Measurements from ENCODE around the gene RALGPS1.

RALGPS1 gene

DNA sequence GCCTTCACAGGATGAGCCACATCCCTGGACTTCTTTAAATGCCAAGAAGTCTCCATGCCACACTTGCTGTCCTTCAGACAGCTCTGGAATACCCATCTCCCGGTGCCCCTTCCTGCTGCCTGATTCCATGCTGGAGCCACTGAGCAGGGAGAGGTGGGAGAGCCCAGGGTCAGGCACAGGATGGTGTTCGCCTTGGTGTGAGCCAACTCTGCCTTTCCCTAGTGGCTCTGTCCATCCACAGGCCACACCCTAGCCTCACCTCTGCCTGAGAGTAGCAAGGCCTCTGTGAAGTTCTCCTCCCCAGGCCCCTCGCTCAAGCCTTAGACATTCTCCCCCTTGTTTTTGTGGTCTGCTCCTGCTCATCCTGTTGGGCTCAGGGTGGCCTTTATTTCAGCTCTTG lies 262.0 kb downstream of the RALGPS1 start:
- DNase-seq (ENCODE audit: low read depth) = no peak

- no peak for DNase-seq (ENCODE audit: low read depth)
Measured at GRCh38 chr9:127177231-127177630, 262.6 kb downstream of the RALGPS1 start.

GRCh38 chr9:127177665-127178265 lies 263.2 kb downstream of the RALGPS1 start:
- no peak for DNase-seq (ENCODE audit: low read depth)

DNA sequence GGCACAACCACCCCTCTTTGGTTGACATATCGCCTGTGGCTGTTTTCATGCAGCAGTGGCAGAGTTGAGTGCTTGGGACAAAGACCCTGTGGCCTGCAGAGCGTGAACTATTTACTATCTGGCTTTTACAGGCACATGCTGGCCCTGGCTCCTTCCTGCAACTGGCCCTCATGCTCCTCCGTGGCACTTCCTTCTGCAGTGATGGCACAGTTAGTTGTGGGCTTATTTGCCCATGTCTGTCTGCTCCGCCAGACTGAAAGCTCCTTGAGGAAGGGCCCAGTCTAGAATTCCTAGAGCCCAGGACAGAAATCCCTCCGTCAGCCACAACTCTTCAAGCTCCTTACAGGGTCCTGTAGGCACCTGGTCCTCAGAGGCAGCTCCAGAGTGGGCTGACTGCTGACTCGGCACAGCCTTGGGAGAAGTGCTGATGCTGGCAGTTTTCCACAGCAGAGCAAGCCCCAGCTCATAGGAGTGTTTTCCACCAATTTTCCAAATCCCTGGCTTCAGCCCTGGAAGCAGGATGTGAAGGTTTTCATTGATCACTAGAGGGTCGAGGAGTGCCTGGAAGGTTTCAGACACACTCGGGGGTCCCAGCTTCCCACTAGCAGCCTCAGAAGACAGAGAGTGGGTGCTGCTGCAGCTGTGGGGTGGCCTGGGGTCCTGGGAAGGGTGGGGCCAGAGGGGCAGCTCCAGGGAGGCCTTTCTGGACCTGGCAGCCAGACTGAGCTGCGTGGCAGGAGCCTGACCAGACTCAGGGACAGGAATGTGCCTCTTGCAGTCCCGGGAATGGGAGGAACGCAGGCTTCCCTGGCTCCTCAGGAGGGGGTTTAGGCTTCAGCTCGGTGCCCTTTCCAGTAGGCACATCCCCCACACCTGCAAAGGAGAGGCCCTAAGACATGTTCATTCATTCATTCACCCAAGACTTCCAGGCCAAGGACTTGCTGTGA lies 264.4 kb downstream of the RALGPS1 start:
- DNase-seq (ENCODE audit: low read depth) = no peak

GRCh38 chr9:127179633-127180441 lies 265.3 kb downstream of the RALGPS1 start:
- DNase-seq (ENCODE audit: low read depth) = no peak

DNA sequence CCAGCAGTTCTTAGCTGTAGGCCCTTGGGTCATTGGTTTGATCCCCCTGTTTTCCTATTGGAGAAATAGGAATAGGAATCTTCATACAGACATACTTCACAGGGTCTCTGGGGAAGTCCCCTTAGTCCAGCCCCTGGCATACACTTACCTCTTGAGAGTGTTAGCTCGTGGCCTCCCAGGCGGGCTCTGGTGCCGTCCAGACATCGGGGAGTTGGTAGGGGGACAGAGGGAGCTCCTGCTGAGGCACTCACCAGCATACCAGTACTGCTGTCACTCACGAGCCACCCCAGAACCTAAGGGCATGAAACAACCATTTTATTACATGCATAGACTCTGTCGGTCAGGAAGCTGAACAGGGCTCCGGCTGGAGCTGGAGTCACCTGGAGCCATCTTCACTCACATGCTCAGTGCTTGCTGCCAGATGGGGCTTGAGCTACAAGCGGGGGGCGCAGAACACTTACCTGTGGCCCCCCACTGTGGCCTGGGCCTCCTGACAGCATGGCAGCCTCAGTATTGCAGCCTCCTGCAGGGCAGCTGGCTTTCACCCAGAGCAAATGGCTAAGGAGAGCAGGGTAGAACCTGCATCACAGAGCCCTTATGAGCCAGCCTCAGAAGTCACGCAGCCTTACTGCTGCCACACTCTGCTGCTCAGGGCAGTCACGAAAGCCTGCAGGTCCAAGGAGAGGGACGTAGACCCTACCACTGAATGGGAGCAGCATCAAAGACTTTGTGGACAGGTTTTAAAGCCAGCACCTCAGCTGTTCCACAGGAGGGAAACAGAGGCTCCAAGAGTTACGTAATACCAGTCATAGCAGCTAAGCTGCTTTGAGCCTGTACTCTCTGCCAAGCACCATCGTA lies 266.1 kb downstream of the RALGPS1 start:
- no peak for DNase-seq (ENCODE audit: low read depth)

DNA sequence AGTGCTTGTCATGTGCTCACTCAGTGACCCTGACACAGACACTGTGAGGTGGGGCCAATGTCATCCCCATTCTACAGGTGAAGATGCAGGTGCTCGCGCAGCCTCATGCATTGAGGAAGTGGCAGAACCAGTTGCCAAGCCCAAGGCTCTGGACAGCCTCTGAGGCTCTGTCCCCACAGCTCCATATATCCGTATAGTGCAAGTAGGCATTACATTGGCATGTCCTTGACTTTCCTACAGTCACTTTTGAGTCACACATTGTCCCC lies 266.7 kb downstream of the RALGPS1 start:
- no peak for DNase-seq (ENCODE audit: low read depth)

DNA sequence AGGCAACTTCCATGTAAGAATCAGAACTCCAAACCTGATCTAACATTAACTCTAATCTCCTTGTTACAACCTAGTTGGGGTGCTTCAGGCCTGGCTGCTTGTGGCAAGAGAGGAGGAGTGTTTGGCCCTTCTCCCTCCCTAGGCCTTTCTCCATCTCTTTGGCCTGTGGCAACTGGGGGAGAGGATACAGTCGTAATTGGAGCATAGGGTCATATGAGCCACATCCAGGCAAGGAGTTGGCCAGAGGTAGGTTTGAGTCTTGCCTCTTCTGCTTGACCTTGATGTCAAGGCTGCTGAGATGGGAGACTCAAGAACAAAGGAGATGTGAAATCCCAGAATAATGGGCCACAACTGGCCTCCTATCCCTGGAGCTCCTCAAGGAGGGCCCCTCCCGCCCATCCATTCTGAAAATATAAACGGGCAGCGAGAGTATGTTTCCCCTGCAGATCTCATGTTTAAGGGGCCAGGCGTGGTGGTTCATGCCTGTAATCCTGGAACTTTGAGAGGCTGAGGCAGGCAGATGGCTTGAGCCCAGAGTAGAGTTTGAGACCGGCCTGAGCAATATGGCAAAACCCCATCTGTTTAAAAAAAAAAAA lies 267.1 kb downstream of the RALGPS1 start:
- no peak for DNase-seq (ENCODE audit: low read depth)

GRCh38 chr9:127182901-127183746 lies 268.5 kb downstream of the RALGPS1 start:
- no peak for DNase-seq (ENCODE audit: low read depth)

DNA sequence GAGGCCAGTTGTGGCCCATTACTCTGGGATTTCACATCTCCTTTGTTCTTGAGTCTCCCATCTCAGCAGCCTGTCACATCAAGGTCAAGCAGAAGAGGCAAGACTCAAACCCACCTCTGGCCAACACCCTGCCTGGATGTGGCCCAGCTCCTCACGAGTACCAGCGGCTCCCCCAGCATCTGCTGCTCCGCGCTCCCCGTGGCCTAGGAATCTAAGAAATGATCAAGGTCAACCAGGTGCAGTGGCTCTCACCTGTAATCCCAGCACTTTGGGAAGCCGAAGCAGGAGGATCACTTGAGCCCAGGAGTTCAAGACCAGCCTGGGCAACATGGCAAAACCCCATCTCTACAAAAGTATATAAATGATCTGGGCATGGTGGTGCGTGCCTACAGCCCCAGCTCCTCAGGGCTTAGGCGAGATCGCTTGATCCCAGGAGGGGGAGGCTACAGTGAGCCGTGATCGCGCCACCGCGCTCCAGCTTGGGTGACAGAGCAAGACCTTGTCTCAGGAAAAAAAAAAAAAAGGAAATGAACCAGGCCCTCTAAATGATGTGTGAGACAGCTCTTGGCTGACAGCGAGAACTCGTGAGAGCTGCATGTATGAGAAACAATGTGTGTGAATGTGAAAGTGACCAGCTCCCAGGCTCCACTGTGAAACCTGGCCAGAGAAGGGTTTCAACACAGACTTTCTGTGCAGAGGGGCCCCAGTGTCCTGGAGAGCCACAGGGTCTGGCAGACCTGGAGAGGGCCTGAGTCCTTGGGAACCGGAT lies 269.4 kb downstream of the RALGPS1 start:
- no peak for DNase-seq (ENCODE audit: low read depth)

DNA sequence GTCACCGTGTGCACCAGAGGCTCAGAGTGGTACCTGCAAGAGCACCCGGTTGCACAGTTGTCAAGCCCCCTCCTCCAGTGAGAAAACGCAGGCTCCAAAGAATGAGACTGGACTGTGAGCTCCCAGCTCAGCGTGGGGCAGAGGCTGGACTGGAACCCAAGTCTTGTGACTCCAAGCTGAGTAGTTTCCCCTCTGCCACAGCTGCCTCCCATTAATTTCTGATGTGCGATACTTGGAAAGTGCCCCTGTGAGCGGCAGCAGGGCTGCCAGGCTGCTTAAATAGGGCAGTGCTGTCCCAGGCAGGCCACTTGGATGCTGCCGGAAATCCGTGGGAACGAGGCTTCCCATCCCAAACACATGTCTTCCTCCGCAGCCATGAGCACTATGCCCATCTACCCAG lies 270.1 kb downstream of the RALGPS1 start:
- no peak for DNase-seq (ENCODE audit: low read depth)

GRCh38 chr9:127185181-127185580 lies 270.6 kb downstream of the RALGPS1 start:
- DNase-seq (ENCODE audit: low read depth) = no peak

- no peak for DNase-seq (ENCODE audit: low read depth)
Measured at GRCh38 chr9:127185931-127186781, 271.6 kb downstream of the RALGPS1 start.

DNA sequence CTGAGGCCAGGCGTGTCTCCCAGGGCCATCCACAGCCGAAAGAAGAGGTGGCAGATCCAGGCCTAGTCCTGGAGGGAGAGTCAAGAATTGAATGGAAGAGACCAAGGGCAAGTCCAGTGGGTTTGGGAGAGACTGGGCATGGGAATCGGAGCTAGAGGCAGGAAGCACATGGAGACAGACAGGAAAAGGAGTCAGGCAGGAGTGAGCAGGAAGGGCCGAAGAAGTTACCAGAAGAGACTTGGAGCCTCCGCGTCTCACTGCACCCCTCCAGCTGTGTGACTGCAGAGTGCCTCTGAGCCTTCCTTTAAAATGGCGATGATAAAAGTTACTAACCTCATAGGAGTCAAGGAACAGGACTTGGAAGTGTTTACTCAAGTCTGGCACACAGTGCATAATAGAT lies 272.2 kb downstream of the RALGPS1 start:
- DNase-seq (ENCODE audit: low read depth) = no peak

DNA sequence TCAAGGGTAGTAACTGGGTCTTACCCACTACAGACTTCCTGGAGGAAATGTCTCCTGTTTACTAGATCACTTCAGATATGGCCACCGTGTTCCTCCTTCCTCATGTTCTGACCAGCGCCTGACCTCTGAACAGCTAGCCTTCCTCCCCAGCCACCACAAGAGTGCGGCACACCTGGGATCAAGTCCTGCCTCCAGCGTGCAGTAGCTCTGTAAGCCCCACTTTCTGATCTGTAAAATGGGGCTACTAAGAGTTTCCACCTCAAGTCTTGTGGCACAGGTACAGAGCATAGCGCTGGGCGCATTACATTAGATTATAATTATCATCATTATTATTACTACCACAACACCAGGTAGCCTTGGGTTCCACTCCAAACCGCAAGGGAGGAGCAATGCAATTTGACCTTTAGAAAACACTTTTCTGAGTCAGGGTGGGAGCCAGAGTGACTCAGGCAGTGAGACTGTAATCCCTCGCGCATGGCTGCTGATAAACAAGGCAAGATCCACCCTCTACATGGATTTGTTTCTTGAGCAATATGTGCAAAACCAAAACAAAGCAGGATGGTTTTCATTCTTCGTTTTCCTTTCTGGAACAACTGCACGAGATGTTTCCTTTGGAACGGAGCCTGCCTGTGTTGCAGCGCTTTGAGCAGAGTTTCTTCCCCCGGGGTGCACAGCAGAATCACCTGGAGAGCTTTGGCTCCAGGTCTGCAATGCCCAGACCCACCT lies 272.8 kb downstream of the RALGPS1 start:
- no peak for DNase-seq (ENCODE audit: low read depth)

GRCh38 chr9:127188396-127188795 lies 273.8 kb downstream of the RALGPS1 start:
- DNase-seq (ENCODE audit: low read depth) = no peak

GRCh38 chr9:127189628-127190027 lies 275.0 kb downstream of the RALGPS1 start:
- no peak for DNase-seq (ENCODE audit: low read depth)

DNA sequence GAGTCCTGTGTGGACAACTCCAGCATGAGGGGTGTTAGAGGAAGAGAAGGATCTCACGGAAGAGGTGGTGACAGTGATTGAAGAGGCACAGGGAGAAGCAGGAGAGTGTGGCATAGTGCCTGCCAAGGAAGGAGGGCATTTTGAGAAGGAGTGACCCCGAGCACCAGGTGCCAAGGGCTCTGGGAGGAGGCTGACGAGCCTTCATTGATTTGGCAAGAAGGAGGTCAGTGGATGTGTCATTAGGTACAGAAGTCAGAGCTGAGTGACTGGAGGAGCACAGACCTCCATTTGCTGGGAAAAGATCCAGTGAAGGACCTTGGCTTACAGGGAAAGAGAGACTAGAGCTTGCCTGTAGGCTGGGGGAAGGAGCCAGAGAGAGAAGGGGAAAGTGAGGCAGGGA lies 278.2 kb downstream of the RALGPS1 start:
- DNase-seq (ENCODE audit: low read depth) = no peak

All from activated T-cell treated with anti-CD3 and anti-CD28 coated beads for 24 hours (primary cell).